ENCODE results near the gene SLC25A39. TPM values are rescaled to one million over a fixed set of nuclear protein-coding genes. Genes with fewer than 3 reads are reported as not detected.
"Not testable (repeated sequence)": the region's sequence is repeated elsewhere in the genome, so short reads cannot be mapped to it uniquely, and the experiment has no call there.

SLC25A39 gene
- total RNA-seq, 1 donor from 2014 or later: 54.0 TPM

DNA sequence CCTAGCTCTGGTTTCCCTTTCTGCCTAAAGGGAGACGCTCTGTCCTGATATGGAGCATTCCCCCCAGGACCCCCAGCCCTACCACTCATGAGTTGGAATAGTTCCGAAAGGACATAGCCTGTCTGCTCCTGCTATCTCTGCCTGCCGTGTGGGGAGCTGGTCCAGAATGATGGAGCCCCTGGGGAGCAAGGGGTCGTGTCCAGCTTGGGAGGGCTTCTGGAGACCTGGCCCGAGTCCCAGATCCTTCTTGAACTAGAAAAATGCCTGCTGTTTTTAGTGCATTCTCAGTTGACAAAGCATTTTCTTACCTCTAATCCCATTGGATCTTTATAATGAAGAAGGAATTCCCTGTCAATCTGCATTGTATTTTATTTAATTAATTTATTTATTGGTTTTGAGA is 11.3 kb upstream of the SLC25A39 start:
- no peak for DNase-seq (ENCODE audit: low read depth in 2 of 2)

DNA sequence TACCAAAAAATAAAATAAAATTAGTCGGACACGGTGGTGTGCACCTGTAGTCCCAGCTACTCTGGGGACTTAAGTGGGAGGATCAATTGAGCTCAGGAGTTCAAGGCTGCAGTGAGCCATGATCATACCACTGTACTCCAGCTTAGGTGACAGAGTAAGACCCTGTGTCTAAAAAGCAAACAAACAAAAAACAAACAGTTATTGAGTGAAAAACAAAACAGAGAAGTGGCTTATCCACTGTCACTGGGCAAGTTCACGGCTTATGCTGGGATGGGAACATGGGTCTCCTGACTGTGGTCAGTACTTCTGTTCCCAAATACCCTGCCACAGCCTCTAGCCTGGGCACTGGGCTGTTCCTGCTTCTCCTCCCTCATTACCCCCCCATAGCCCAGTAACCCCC is 10.9 kb upstream of the SLC25A39 start:
- no peak for DNase-seq (ENCODE audit: low read depth in 2 of 2)

DNA sequence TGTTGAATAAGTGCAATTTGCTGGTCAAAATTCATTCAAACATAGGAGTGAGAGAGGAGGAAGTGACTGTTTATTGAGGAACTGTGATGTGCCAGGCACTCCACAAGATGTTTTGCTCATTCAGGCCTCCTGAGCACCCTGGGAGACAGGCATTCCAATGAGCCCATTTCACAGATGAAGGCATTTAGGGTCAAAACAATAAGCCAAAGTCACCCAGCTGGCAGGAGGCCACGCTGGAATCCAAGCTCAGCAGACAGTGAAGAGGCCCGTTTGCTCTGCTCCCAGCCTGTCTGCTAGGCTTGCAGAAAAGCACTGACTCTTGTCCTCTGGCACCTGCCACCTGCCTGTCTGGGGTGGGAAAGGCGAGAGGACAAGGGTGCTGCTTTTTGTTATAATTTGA is 10.1 kb upstream of the SLC25A39 start:
- no peak for DNase-seq (ENCODE audit: low read depth in 2 of 2)

DNA sequence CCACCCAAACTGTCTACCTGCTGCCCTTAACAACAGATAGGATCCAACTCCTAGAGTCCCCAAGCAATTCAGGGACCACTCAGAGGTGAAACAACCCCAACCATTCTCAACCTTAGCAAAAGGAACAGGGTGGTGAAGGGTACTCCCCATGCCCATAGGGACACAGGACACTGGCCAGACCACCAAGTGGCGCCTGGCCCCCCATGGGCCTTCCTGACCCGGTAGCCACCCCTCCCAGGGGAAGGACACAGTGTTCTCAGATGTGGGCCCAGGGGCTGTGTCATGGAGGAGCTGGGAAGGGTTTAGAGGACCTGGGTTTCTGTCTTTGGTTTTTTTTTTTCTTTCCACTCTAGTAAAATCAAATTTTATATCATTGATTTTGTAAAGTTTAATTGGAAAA is 9.7 kb upstream of the SLC25A39 start:
- no peak for DNase-seq (ENCODE audit: low read depth in 2 of 2)

DNA sequence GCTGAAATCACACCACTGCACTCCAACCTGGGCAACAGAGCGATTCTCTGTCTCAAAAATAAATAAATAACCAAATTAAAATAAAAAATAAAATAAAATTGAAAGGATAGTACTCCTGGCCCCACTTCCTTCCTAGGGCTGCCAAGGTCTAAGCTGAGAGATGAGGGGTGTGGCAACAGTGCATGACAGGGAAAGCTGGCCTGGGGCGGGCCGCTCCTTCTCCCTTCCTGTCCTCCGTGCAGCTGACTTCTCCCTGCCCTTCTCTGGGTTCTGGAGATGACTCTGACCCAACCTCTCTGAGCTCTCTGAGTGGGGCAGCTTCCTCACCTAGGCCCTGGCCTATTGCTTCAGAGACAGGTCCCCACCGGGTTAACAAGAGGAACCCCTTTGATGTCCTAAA is 8.7 kb upstream of the SLC25A39 start:
- no peak for DNase-seq (ENCODE audit: low read depth in 2 of 2)

DNA sequence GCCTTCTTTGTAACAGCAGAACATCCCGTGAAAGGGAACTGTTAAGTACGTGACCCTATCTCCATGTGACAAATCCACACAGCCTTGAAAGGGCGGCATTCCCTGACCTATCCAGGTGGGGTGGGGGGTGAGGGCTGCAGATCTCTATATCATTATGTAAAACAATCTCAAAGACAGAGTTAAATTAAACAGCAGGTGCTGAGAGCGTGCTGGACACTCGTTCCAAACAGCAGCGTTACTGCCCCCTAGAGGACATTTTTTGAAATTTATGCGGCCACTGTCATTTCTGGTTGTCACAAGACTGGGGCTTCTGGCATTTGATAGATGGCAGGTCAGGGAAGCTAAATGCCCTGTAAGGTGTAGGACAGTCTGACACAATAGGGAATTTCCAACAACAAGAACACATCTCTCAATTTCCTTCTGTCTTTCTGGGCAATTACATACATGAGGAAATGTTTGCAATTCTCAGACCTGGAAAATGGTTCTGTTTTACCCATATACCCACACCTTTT is 6.7 kb upstream of the SLC25A39 start:
- peak; percentile 76 to 81 for DNase-seq (ENCODE audit: low read depth in 2 of 2)

DNA sequence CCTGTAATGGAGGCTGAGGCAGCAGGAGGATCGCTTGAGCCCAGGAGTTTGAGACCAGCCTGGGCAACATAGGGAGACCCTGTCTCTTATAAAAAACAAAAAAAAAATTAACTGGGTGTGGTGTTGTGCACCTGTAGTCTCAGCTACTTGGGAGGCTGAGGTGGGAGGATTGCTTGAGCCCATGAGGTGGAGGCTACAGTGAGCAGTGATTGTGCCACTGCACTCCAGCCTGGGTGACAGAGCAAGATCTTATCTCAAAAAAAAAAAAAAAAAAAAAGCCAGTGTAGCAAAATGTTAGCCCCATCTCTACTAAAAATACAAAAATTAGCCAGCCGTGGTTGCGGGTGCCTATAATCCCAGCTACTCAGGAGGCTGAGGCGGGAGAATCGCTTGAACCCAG is 5.6 kb upstream of the SLC25A39 start:
- not testable (repeated sequence) for DNase-seq (ENCODE audit: low read depth in 2 of 2)

DNA sequence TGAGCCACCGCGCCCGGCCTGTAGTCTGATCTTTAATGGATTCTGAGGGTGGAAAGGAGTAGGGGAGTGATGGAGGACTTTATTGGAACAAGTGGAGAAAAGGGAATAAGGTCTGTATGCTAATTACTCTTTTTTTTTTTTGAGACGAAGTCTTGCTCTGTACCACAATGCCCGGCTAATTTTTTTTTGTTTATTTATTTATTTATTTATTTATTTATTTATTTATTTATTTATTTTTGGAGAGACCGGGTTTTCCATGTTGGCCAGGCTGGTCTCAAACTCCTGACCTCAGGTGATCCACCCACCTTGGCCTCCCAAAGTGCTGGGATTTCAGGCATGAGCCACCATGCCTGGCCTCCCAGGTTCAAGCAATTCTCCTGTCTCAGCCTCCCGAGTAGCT is 4.9 kb upstream of the SLC25A39 start:
- DNase-seq (ENCODE audit: low read depth in 2 of 2): not testable (repeated sequence)

DNA sequence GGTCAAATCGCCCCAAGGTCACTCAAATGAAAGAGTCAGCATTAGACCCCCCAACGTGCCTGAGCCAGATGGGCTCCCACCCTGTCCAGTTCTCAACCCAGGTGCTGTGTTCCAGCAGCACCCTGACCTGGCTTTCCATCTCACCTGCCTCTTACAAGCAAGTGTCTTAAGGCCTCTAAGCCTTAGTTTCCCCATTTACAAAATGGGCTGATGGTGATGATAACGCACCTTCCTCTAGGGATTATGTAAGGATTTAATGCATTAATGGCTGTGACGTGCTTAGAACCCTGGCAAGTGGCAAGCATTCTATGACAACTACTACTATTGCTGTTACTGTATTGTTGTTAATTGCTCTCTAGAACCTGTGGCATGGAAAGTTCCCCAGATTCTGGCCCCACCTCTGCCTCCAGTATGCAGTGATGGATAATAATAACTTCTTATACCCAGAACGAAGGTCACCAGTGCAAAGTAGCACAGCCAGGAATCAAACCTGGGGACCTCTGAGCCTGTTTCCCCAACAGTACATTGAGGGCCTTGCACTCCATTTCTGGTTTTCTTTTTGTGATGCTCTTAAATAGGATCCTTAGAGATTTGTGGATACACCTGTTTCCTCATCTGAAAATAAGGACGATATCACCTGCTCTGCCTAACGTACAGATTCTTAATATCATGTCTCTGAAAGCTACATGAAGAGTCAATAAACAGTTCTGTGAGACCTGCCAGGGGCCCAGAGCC is 3.3 kb upstream of the SLC25A39 start:
- DNase-seq (ENCODE audit: low read depth in 2 of 2): no peak

DNA sequence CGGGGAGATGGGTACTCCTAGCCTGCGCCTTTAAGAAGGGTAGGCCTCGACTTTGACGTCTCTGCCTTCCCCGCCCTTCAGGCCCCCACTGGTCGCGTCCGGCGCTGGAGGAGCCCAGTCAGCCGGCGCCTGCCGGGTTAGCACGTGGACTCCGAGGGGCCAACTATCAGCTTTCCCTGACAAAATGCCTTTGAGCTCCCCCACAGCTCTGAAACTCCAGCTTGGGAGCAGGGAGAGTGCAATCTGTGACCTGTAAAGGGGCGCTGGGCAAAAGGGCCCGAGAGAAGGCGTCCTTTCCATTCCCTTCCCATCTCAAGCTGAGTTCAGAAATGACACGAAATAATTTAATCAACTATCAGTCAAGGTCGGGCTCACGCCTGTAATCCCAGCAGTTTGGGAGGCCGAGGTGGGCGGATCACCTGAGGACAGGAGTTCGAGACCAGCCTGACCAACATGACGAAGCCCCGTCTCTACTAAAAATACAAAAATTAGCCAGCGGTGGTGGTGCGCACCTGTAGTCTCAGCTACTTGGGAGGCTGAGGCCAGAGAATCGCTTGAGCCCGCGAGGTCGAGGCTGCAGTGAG is 2.3 kb upstream of the SLC25A39 start:
- peak; percentile 93 to 98 for DNase-seq (ENCODE audit: low read depth in 2 of 2)

DNA sequence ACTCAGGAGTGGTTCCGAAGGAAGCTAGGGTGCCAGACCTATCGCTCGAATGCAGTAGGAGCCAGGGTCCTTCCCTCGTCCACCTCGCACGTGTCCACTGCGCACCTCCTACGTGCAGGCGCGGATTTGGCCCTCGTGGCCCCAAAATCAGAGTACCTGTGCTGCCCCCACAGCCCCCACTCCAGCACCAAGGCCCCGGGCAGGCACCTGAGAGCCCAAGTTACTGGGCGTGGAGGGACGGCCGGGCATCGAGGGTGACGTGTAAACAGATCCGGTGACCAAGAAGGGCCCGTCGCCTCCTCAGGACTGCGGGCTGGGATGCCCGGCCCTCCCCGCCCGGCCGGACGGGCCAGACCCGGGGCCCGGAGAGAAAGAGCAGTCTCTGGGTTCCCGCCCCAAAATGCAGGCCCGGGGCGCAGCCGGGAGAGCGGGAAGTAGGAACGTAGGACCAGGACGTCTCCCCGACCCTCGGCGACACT is 492 bp downstream of the SLC25A39 start:
- peak in 1 of 2 donors; percentile 21 for DNase-seq (ENCODE audit: low read depth in 2 of 2)

DNA sequence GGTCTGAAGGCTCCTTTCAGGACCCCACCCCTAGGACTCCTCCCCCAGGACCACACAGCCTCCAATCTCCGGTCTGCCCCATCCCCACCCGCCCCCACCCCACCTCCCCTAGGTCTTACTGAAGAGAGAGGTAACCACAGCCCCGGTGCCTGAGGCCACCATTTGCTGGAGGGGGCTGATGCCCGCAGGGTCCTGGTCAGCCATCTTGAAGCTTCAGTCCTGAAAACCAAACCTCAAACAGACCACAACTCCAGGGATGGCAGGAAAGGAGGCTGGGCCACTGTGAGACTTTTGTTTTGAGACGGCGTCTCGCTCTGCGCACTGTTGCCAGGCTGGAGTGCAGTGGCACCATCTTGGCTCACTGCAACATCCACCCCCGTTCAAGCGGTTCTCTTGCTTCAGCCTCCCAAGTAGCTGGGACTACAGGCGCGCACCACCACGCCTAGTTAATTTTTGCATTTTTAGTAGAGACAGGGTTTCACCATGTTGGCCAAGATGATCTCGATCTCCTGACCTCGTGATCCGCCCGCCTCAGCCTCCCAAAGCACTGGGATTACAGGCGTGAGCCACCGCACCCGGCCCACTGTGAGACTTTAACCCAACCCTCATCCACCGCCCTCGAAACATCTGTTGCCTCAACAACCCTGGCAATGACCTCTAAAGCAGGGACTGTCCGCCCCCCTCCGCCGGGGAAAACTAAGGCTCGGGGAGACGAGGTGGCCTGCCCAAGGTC is 1.1 kb downstream of the SLC25A39 start:
- DNase-seq (ENCODE audit: low read depth in 2 of 2): no peak

DNA sequence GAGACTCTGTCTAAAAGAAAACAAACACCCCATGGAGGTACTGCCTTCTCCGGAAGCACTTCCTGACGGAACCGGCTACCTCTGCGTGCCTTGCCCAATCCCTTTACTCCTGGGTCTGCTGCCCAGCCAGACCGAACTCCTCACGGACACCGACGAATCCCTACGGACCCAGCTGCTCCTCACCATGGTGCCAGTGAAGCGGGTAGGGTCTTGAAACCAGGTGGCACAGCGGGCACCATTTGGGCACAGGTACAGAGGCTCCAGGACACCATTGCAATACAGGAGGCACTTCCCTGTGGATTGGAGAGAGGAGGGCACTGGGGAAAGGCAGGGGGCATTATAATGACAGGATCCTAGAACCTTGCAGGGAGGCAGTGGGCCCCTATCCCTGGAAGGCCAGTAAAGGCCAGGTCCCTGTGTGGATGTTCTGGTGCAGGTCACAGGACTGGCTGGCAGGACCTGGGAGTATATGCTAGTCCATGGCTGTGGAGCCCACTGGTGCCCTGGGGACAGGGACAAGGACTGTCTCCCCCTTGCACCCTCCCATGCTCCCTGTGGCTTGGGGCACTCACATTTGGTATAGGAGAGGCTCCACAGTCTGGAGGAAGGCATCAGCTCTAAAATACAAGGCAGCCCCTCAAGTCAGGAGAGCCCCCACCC is 2.3 kb downstream of the SLC25A39 start:
- DNase-seq (ENCODE audit: low read depth in 2 of 2): no peak

DNA sequence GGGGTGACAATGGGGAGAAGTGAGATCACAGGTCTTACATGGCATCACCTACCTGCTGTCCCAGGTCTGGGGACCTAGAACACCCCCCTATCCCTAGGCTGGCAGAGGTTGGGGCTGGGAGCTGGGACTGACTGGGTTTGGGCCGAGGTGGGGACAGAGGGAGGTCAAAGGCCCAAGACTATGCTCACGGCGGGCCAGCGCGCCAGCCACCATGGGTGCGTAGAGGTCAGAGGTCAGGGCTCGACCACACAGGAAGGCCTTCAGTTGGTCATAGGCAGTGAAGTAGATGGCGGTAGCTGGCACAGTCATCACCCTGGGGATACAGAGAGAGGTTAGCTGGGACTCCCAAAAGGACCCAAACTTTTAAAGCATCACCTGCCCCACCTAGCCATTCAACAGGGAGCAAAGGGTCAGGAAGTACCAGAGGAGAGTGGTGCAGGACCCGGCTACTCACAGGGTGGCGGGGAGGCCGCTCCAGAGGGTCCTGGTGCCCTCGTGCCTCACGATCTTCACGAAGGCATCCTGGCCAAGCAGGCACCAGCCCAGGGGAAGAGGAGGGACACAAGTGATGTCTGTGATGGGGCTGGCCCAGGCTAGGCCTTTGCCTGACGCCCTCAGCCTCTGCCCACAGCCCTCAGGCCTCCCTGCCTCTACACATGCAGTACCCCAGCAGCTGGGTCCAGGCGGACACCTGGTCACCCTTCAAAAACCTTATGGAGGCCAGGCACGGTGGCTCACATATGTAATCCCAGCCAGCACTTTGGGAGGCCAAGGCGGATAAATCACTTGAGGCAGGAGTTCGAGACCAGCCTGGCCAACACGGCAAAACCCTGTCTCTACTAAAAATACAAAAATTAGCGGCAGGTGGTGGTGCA is 3.1 kb downstream of the SLC25A39 start:
- DNase-seq (ENCODE audit: low read depth in 2 of 2): no peak

DNA sequence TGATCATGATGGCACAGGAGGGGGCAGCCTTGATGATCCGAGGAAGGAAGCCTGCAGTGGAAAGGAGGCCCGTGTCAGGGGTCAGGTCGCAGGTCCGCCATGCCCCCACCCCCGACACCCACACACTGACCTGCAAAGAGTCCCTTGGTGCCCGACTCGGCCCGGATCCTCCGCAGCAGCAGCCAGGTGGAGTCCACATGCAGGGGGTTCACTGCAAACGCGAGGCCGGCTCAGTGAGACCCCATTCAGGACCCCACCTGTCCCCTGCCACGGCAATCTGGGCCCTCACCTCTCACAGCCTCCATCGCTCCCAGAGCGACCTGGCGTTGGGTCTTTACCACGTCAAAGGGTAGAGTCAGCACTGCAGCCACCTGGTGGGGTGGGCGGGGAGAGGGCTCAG is 4.6 kb downstream of the SLC25A39 start:
- DNase-seq (ENCODE audit: low read depth in 2 of 2): no peak

DNA sequence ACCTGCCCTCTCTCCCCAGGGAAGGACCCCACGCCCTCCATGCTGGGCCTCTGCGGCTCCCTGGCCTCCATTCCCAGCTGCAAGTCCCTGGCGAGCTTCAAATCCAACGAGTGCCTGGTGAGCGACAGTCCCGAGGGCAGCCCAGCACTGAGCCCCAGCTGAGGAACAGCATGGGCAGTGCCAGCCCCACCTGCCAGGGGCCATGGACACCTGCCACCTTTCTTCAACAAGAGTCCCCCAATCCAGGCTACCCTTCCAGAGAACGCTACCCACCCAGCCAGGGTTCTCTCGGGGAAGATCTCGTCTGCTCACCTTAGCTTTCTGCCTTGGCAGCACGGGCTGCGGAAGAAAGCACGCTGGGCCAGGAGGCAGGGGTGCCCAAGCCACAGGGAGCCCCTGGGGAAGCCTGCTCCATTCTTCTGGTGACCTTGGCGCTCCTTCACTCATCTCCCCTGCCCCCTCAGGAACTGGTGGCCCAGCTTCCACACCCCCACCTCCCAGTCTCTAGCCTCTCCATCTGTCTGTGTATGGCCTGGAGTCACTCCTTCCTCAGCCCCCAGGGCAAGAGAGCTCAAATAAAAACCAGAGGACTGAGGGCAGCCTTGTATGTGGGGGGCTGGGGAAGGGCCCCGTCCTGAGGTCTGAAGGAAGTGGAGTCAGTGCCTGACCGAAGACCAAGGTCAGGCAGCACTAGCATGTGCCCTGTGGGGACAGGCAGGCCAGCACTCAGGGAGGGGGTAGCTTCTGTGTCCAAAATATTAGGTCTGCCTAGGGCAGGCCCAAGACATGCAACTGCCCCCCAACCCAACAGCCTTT is 6.3 kb downstream of the SLC25A39 start:
- no peak for DNase-seq (ENCODE audit: low read depth in 2 of 2)

DNA sequence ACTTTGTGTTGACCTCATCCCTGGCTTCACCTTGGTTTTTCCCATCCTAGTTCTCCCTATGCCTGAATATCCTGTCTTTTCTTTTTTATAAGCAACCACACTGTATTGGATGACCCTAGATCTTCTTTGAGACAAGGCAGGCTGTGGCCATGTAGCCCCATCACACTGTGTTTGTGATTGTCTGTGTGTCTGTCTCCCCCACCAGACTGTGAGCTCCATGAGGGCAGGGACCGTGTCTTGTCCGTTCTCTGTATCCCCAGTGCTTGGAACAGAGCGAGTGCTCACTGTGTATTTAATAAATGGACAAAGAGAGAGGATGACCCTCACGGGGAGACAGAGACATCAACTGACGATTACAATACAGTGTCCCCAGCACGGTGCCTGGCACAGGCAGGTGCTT is 7.1 kb downstream of the SLC25A39 start:
- no peak for DNase-seq (ENCODE audit: low read depth in 2 of 2)

DNA sequence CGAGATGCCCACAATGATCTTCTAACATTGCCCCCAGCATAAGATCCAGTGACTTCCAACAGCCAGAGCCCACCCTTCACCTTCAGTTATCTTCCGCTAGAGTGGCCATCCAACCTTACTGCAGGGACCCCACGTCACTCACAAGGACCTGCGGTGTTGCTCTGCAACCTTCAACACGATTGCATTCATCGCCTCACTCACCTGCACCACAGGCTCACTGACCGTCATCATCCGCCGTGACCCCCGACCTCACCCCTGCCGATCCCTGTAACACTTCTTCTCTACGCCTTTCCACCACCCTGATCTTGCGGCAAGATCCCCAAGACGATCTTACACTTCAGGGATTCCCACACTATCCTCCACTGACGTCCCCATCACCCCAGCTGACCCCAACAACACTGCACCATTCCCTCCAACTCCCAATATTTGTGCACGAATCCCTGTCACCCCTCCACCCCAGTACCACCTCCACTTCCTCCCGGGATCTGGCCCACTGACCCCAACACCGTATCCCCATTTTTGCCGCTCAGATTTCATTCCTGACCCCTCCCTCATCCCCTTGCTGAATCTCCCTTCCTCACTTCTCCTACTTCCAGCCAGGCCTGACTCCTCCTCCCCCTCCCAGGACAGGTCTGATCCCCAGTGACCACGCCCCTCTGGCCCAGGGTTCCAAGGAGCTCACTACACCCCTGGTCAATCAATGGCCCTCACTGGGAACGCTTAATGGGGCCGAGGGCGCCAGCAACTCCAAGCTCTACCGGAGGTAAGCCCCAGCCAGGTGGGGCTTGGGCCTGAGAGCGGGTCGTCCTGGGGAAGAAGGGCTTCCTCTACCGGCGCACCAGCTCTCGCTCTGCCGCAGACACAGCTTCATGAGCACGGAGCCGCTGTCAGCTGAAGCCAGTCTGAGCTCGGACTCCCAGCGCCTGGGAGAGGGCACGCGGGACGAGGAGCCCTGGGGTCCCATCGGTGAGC is 8.6 kb downstream of the SLC25A39 start:
- DNase-seq (ENCODE audit: low read depth in 2 of 2): no peak
